ENCODE results near the gene CDH11. TPM values are rescaled to one million over a fixed set of nuclear protein-coding genes. Genes with fewer than 3 reads are reported as not detected.

CDH11 gene
- total RNA-seq, 1 donor from 2014 or later, result not detected

DNA sequence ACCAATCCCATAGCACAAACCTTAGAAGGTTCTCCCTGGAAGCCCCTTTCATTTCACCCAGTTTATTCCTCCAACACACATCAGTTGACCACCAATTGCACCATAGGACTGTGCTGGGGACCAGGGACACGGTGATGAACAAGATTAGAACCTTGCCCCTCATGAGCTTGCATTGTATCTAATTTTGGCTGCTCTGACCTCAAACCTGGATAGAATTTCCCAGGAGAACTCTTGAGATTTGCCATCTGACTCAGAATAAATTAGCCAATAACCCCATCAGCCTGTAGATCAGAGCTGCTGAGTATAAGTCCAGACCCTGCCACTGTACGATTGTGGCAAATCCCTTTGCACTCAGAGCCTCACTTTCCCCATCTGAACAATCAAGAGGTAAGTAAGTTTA lies 52.1 kb downstream of the CDH11 start:
- intact Hi-C loops (cut with micrococcal nuclease), result no loop called here

DNA sequence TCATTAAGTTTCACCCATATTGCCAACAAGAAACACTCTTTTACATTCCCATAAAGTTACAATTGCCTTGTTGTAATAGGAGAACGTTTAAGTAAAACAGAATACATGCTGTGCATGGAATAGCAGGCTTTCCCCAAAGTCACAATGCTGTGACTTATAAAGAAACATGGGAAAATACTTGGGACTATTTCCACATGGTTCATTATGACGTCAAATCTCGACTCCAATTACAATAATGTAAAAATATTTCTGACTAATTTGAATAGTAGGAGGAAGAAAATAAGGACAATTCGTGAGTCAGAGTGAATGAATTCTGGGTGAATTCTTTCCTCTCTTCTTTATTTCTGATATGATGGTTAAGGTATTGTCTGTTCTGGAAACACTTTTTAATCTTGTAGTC lies 52.8 kb downstream of the CDH11 start:
- intact Hi-C loops (cut with micrococcal nuclease), result no loop called here

- intact Hi-C loops (cut with micrococcal nuclease), result no loop called here
Measured at GRCh38 chr16:65068151-65068740, 53.6 kb downstream of the CDH11 start.

DNA sequence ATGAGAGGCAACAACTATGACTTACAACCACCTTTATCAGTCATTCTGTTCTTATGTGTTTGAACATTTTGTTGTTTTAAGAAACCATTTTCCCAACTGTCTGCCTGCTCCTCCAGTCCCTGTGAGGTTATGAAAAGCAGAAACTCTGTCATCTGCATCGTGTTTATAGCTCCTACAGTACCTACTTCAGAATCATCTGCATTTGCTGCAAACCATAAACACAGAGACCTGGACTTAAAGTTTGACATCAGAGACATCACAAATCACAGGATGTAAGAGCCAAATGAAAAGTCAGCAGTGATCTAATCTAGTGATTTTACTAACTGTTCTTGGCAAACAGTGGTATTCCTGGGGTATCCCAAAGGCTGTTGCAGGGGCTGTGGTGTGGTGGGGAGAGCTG lies 55.2 kb downstream of the CDH11 start:
- intact Hi-C loops (cut with micrococcal nuclease), result no loop called here

- intact Hi-C loops (cut with micrococcal nuclease), result no loop called here
Measured at GRCh38 chr16:65065031-65065430, 56.8 kb downstream of the CDH11 start.

- intact Hi-C loops (cut with micrococcal nuclease), result no loop called here
Measured at GRCh38 chr16:65064131-65064530, 57.7 kb downstream of the CDH11 start.

DNA sequence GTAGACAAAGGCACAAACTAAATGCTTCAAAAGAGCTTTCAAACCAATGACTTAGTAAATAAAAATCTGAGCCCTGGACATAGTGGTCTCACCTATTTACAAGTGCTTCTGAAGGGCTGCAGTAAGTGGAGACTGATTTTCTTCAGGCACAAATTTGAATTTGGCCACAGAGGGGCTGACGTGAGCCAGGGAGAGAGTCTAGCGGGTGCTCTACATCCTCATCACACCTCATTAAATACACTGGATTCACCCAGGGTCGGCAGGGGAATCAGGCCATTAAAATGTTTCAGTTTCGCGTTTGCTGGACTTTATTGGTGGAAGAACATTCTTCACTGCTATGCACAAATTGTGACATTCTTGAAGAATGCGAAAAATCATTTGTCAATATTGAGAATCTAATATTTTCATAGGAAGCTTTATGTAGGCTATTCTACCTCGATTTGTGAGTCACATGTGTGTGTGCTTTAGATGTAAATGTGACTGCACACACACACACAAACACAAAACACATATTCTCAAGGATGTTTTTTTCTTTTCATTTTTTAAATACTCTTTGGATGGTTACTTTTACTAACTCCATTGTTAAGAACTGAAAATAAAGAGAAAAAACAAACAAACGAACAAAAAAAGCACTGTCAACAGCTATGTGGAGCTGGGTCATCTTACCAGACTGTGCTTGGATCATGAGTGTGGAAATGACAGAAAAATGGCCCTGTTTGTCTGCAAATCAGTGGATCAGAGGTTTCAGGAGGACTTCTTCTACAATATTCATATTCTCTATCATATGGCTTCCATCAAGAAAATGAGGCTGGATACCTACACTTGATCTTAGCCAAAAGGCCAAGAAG lies 58.9 kb downstream of the CDH11 start:
- intact Hi-C loops (cut with micrococcal nuclease), result no loop called here

DNA sequence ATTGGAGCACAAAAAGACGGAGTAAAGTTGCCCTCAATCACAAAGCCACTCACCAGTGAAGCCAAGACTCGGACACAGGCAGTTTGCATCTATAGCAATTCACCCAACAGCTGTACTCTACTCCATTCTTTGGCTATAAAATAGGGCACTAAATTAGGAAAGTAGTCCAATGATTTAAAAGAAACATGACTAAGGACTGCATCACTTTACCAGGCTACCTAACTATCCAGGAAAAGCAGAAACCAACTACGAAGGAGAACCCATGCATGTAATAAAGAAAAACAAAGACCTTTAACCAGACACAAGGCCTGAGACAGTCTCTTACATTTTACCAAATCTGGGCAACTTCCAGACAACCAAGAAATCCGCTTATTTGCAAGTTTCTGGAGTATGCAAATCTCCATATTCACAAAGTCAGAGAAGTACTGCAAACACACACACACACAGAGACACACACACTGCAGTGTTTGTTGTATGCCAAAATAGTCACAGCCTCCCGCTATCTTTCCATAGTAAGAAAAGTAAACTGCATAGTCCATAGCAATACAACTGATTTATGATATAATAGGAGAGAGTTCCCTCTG lies 59.8 kb downstream of the CDH11 start:
- intact Hi-C loops (cut with micrococcal nuclease), result no loop called here

- intact Hi-C loops (cut with micrococcal nuclease), result no loop called here
Measured at GRCh38 chr16:65061263-65061662, 60.6 kb downstream of the CDH11 start.

DNA sequence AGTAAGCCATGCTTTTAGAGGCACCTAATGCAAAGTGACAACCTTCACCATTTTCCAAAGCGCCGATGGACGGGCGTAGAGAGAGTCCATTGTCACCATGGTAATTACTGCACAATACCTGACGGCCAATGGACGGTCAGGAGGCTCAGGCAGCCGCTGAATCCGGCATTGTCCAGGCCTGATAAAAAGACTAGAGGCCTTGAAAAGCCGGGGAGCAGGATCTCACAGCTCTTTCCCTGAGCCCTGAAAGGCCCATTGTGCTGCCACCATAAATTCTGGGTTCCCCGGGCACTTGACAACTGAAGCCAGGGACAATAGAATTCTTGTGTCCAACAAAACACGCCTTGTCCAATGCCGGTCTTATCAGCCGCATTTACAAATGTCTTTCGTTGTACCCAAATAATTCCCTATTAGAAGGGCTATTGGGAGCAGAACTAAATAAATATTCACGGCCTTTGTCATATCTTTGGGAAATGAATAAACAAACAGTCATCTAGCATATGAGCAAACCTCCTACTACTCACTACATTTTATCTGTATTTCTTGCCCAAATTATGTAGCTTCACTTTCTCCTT lies 62.4 kb downstream of the CDH11 start:
- intact Hi-C loops (cut with micrococcal nuclease), result no loop called here

- intact Hi-C loops (cut with micrococcal nuclease), result no loop called here
Measured at GRCh38 chr16:65057184-65057583, 64.7 kb downstream of the CDH11 start.

- intact Hi-C loops (cut with micrococcal nuclease), result no loop called here
Measured at GRCh38 chr16:65054457-65054856, 67.4 kb downstream of the CDH11 start.

GRCh38 chr16:65049679-65050078 lies 72.2 kb downstream of the CDH11 start:
- intact Hi-C loops (cut with micrococcal nuclease), result no loop called here

DNA sequence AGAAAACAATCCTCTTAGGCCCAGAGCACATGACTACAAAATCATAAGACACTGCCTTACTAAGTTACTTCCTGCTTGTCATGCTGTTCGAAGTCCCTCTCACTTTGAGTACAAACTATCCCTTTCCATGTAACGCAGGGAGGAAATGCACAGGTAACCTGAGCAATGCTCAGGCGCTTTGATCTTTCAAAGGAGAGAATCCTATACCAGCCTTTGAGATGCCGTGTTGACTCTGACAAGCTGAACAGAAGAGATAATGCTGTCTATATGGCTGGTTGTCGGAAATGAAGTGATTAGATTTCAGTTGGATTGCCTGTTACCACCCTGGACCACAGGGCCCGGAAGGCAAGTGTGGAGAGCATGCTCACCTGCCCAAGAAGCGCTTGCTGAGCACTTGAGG lies 75.9 kb downstream of the CDH11 start:
- intact Hi-C loops (cut with micrococcal nuclease), result no loop called here

DNA sequence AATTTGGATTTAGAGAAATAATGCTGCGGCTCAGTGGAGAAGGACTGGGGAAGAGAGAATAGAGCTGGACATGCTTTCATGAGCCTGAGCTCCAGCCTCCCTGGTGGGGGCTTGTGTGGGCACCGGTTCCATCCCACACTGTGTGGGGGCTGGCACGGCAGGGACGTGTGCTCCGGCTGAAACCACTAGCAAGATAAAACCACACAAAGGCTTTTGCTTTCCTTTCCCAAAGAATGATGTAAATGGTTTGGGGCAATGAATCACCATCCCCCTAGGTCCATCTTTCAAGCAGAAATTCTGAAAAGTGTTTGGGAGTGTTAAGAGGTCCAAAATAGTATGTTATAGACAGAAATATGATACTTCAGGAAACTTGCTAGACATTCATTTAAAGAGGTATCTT lies 77.0 kb downstream of the CDH11 start:
- intact Hi-C loops (cut with micrococcal nuclease), result no loop called here

DNA sequence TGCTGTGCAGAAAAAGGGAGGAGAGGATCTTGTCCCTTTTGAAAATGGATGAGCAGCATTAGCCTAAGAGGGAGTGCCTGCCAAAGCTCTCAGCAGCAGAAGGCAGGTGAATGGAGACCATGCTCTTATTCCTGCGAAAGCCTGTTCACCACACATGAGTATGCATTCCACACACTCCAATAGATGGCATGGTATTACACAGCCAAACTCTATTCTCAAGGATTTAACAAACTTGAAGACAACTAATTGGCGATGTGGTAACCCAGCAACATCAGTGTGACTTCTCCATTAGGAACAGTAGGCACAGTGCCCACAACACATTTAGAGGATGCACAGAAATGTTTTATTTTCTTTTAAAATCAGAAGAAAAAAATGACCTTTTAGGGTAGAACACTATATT lies 77.8 kb downstream of the CDH11 start:
- intact Hi-C loops (cut with micrococcal nuclease), result no loop called here

DNA sequence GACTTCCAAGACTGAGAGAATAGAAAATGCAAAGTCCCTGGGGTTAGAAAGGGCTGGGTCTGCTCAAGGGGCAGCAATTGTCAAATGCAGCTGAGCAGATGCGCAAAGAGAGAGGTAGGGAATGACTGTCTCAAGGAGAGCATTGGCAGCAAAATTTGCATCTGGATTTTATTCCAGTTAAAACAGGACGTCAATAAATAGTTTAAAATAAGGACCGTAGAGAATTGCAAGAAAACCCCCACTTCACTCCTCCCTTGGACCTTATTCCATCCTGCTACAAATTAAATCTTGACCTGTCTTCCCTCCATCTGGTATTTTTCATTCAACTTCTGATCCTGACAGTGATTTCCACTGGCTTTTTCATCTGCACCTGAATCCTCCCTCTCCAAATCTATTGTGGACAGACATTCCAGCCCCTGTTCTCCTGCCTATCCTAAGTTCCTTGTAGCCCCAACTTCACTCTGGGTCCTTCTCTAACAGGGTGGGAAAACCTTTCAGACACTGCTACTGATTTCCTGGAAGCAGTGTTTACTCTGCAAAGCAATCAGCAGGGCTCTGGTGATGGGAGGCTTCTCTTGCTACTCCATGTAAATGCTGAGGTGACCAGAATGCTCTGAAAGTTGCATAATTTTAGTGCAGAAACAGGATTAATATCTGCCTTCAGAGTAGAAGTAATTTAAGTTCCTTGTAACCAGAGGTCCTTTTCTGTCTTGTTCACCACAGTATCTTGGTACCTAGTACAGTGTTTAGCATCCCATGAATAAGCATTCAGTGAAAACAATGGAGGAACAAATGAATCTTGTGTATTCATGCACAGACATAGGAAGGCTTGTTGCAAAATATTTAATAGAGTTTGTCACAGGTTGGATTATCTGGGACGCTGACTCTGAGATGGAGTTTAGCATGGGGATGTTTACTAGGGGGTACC lies 79.2 kb downstream of the CDH11 start:
- intact Hi-C loops (cut with micrococcal nuclease), result no loop called here

- intact Hi-C loops (cut with micrococcal nuclease), result no loop called here
Measured at GRCh38 chr16:65041667-65042066, 80.2 kb downstream of the CDH11 start.

GRCh38 chr16:65038100-65038499 lies 83.8 kb downstream of the CDH11 start:
- intact Hi-C loops (cut with micrococcal nuclease), result no loop called here

DNA sequence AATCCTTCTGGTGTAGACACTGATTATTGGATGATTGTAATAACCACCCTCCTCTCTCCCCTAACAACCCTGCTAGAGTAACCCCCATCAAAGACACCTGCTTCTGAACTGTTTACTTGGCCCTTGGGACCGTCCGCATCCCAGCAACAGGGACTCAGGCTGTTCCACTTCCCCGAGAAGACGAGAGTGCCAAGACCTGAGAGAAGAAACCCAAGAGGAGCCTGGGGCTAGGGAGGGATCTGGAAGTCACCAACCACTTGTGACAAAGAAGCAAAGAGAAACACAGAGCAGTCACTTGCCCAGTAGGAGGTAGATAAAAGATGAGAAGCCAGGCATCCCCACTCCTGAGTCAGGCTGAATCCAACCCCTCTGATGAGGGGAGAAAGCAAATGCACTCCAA lies 84.3 kb downstream of the CDH11 start:
- intact Hi-C loops (cut with micrococcal nuclease), result no loop called here

- intact Hi-C loops (cut with micrococcal nuclease), result no loop called here
Measured at GRCh38 chr16:65034915-65035314, 86.9 kb downstream of the CDH11 start.
